ENCODE results near the gene DMRT3.

DMRT3 gene

DNA sequence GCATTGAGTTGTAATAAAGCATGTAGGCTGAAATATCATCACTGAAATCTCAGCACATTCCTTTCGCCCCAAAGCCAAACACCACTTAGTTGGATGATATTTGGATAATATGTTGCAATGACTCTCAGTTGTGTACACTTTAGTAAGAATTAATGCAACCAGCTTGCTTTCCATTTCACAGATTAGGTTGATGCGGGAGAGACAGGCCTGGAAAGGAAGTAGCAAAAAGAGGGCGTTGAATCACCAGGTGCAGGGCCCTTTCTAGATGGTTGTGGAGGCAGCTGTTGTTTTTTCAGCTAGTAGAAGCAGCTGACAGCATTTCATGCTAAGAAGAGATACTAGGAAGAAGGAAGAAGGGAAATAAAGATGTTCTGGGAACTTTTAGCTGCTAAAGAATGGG is 30.9 kb downstream of the DMRT3 start:
- Histone ChIP-seq H4K12ac (ENCODE audit: low read depth, low read length) (no peak overlapping the region), H2BK12ac (ENCODE audit: low read length) (no peak overlapping the region), H4K91ac (ENCODE audit: low read depth, low read length) (no peak overlapping the region), H3K79me1 (ENCODE audit: low read length) (no peaks in the 10 kb centered on the region), H2BK5ac (ENCODE audit: low read depth, low read length, poor library complexity) (no peak overlapping the region), H3K14ac (ENCODE audit: low read length) (no peak overlapping the region), H3K18ac (ENCODE audit: low read length) (no peak overlapping the region), H3K4me2 (ENCODE audit: low read length) (no peak overlapping the region), H3K9me3 (ENCODE audit: insufficient read depth, low read depth, low read length) (no peaks in the 10 kb centered on the region), H3K4me1 (ENCODE audit: control insufficient read depth in 1 of 2, insufficient read depth in 2 of 2, low read length in 2 of 2) (no peaks in the 10 kb centered on the region), H3K27me3 (ENCODE audit: insufficient read depth, low read length) (no peaks in the 10 kb centered on the region), H3K79me2 (ENCODE audit: control insufficient read depth, insufficient read depth, low read length, poor library complexity) (no peaks in the 10 kb centered on the region), H3K27ac (ENCODE audit: low read depth, low read length) (no peak overlapping the region), H3K4ac (ENCODE audit: low read depth, low read length) (no peak overlapping the region), H4K8ac (ENCODE audit: low read depth, low read length) (no peak overlapping the region), H3K4me3 (ENCODE audit: low read depth, low read length) (no peak overlapping the region), H3K23ac (ENCODE audit: low read length) (no peak overlapping the region), H2AFZ (ENCODE audit: insufficient read depth, low read length, poor library complexity) (no peak overlapping the region), H2AK5ac (ENCODE audit: low read length) (no peak overlapping the region), H3K36me3 (ENCODE audit: control insufficient read depth in 1 of 2, insufficient read depth in 2 of 2, low read length in 2 of 2) (no peaks in the 10 kb centered on the region), H2BK120ac (ENCODE audit: insufficient read depth, low read length, poor library complexity) (no peak overlapping the region), H3K9ac (ENCODE audit: low read length) (no peak overlapping the region)
- DNase-seq: no peak
- no CpG with 5 or more reads among the region's 3 CpGs for WGBS (ENCODE audit: extremely low coverage, insufficient coverage, insufficient read length)

DNA sequence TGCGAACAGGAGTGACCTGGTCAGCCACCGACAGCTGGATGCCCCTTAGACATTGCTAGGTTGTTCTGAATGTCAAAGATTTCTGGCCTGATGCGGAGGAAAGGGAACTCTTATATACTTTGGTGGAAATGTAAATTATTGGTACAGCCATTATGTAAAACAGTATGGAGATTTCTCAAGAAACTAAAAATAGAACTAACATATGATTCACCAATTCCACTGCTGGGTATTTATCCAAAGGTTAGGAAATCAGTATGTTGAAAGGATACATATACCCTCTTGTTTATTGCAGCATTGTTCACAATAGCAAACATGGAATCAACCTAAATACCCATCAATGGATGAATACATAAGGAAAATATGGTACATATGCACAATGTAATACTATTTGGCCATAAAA is 31.8 kb downstream of the DMRT3 start:
- Histone ChIP-seq H3K79me1 (ENCODE audit: low read length) (no peaks in the 10 kb centered on the region), H3K14ac (ENCODE audit: low read length) (no peak overlapping the region), H4K12ac (ENCODE audit: low read depth, low read length) (no peak overlapping the region), H2BK5ac (ENCODE audit: low read depth, low read length, poor library complexity) (no peak overlapping the region), H3K27ac (ENCODE audit: low read depth, low read length) (no peak overlapping the region), H3K4me2 (ENCODE audit: low read length) (no peak overlapping the region), H2AK5ac (ENCODE audit: low read length) (no peak overlapping the region), H3K36me3 (ENCODE audit: control insufficient read depth in 1 of 2, insufficient read depth in 2 of 2, low read length in 2 of 2) (no peaks in the 10 kb centered on the region), H3K79me2 (ENCODE audit: control insufficient read depth, insufficient read depth, low read length, poor library complexity) (no peaks in the 10 kb centered on the region), H4K8ac (ENCODE audit: low read depth, low read length) (no peak overlapping the region), H3K4me1 (ENCODE audit: control insufficient read depth in 1 of 2, insufficient read depth in 2 of 2, low read length in 2 of 2) (no peaks in the 10 kb centered on the region), H4K91ac (ENCODE audit: low read depth, low read length) (no peak overlapping the region), H3K18ac (ENCODE audit: low read length) (no peak overlapping the region), H3K4ac (ENCODE audit: low read depth, low read length) (no peak overlapping the region), H2BK120ac (ENCODE audit: insufficient read depth, low read length, poor library complexity) (no peak overlapping the region), H3K9ac (ENCODE audit: low read length) (no peak overlapping the region), H3K4me3 (ENCODE audit: low read depth, low read length) (no peak overlapping the region), H2AFZ (ENCODE audit: insufficient read depth, low read length, poor library complexity) (no peak overlapping the region), H2BK12ac (ENCODE audit: low read length) (no peak overlapping the region), H3K23ac (ENCODE audit: low read length) (no peak overlapping the region), H3K27me3 (ENCODE audit: insufficient read depth, low read length) (no peaks in the 10 kb centered on the region), H3K9me3 (ENCODE audit: insufficient read depth, low read depth, low read length) (no peaks in the 10 kb centered on the region)
- DNase-seq: peak in 1 of 2 donors; percentile 4
- WGBS (ENCODE audit: extremely low coverage, insufficient coverage, insufficient read length): no CpG with 5 or more reads among the region's 3 CpGs

GRCh38 chr9:1009101-1009707 is 32.7 kb downstream of the DMRT3 start:
- Histone ChIP-seq H3K18ac (ENCODE audit: low read length) (no peak overlapping the region), H3K4me3 (ENCODE audit: low read depth, low read length) (no peak overlapping the region), H3K4me1 (ENCODE audit: control insufficient read depth in 1 of 2, insufficient read depth in 2 of 2, low read length in 2 of 2) (no peaks in the 10 kb centered on the region), H3K27ac (ENCODE audit: low read depth, low read length) (no peak overlapping the region), H4K12ac (ENCODE audit: low read depth, low read length) (no peak overlapping the region), H2BK12ac (ENCODE audit: low read length) (no peak overlapping the region), H3K14ac (ENCODE audit: low read length) (no peak overlapping the region), H3K4ac (ENCODE audit: low read depth, low read length) (no peak overlapping the region), H2BK5ac (ENCODE audit: low read depth, low read length, poor library complexity) (no peak overlapping the region), H4K8ac (ENCODE audit: low read depth, low read length) (no peak overlapping the region), H3K9ac (ENCODE audit: low read length) (no peak overlapping the region), H3K79me1 (ENCODE audit: low read length) (no peaks in the 10 kb centered on the region), H3K9me3 (ENCODE audit: insufficient read depth, low read depth, low read length) (no peaks in the 10 kb centered on the region), H4K91ac (ENCODE audit: low read depth, low read length) (no peak overlapping the region), H3K79me2 (ENCODE audit: control insufficient read depth, insufficient read depth, low read length, poor library complexity) (no peaks in the 10 kb centered on the region), H2AK5ac (ENCODE audit: low read length) (no peak overlapping the region), H3K4me2 (ENCODE audit: low read length) (no peak overlapping the region), H3K36me3 (ENCODE audit: control insufficient read depth in 1 of 2, insufficient read depth in 2 of 2, low read length in 2 of 2) (no peaks in the 10 kb centered on the region), H3K27me3 (ENCODE audit: insufficient read depth, low read length) (no peaks in the 10 kb centered on the region), H2AFZ (ENCODE audit: insufficient read depth, low read length, poor library complexity) (no peak overlapping the region), H3K23ac (ENCODE audit: low read length) (no peak overlapping the region), H2BK120ac (ENCODE audit: insufficient read depth, low read length, poor library complexity) (no peak overlapping the region)
- peak; percentile 73 to 93 for DNase-seq
- WGBS (ENCODE audit: extremely low coverage, insufficient coverage, insufficient read length): no CpG with 5 or more reads among the region's 14 CpGs

DNA sequence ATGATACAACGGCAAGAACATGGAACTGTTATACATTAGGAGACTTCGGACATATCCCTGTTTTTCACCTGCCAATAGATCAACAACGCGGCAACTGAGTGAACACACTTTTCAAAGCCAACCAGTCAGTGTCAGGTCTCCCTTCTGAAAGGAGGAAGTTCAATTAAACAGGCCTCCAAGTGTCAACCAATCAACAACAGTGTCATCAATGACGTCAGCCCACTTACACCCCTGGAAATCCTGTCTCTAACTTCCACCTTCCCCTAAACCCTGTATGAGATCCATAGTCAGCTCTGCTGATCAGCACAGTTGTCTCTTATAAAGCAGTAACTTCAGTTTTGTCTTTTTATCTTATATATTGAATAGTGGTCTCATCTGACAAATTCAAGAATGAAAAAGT is 36.6 kb downstream of the DMRT3 start:
- no peak overlapping the region for H3K9ac ChIP-seq (ENCODE audit: low read length)
- H4K8ac ChIP-seq (ENCODE audit: low read depth, low read length): no peak overlapping the region
- H2BK12ac ChIP-seq (ENCODE audit: low read length): no peak overlapping the region
- DNase-seq: no peak
- H3K18ac ChIP-seq (ENCODE audit: low read length): no peak overlapping the region
- no peaks in the 10 kb centered on the region for H3K9me3 ChIP-seq (ENCODE audit: insufficient read depth, low read depth, low read length)
- H3K79me1 ChIP-seq (ENCODE audit: low read length): no peaks in the 10 kb centered on the region
- H3K23ac ChIP-seq (ENCODE audit: low read length): no peak overlapping the region
- no peak overlapping the region for H2AK5ac ChIP-seq (ENCODE audit: low read length)
- H3K14ac ChIP-seq (ENCODE audit: low read length): no peak overlapping the region
- H3K27ac ChIP-seq (ENCODE audit: low read depth, low read length): no peak overlapping the region
- no peak overlapping the region for H2AFZ ChIP-seq (ENCODE audit: insufficient read depth, low read length, poor library complexity)
- H3K4me3 ChIP-seq (ENCODE audit: low read depth, low read length): no peak overlapping the region
- no peaks in the 10 kb centered on the region for H3K79me2 ChIP-seq (ENCODE audit: control insufficient read depth, insufficient read depth, low read length, poor library complexity)
- no peak overlapping the region for H4K12ac ChIP-seq (ENCODE audit: low read depth, low read length)
- no peaks in the 10 kb centered on the region for H3K27me3 ChIP-seq (ENCODE audit: insufficient read depth, low read length)
- H4K91ac ChIP-seq (ENCODE audit: low read depth, low read length): no peak overlapping the region
- H3K4me1 ChIP-seq (ENCODE audit: control insufficient read depth in 1 of 2, insufficient read depth in 2 of 2, low read length in 2 of 2): no peaks in the 10 kb centered on the region
- H3K4ac ChIP-seq (ENCODE audit: low read depth, low read length): no peak overlapping the region
- no peak overlapping the region for H2BK120ac ChIP-seq (ENCODE audit: insufficient read depth, low read length, poor library complexity)
- no peaks in the 10 kb centered on the region for H3K36me3 ChIP-seq (ENCODE audit: control insufficient read depth in 1 of 2, insufficient read depth in 2 of 2, low read length in 2 of 2)
- WGBS (ENCODE audit: extremely low coverage, insufficient coverage, insufficient read length): no CpG with 5 or more reads among the region's 5 CpGs
- H2BK5ac ChIP-seq (ENCODE audit: low read depth, low read length, poor library complexity): no peak overlapping the region
- H3K4me2 ChIP-seq (ENCODE audit: low read length): no peak overlapping the region
